Thoracic aorta endothelial cell (primary cell): ENCODE data around the gene SIRT1. TPM values are rescaled to one million over a fixed set of nuclear protein-coding genes. Genes with fewer than 3 reads are reported as not detected.

Experiments
- small RNA-seq: library from RNA; depleted of rRNA; stranded (forward); fragments of <200 nt; gene quantifications from one replicate; pipeline ENCODE3, GENCODE V24; 2012
- total RNA-seq: library from RNA; depleted of rRNA; stranded (reverse); fragments of >200 nt; gene quantifications from 2 replicates; pipeline ENCODE4 v1.2.3, GENCODE V29; 2012

The SIRT1 gene
- 18.3 and 19.0 TPM in 2 replicates for total RNA-seq

GRCh38 chr10:67884313-67884841, at the start of gene SIRT1:
TSS of gene SIRT1 (plus strand) at chr10:67884656. CDS start at chr10:67884722, 66 bp downstream.

DNA sequence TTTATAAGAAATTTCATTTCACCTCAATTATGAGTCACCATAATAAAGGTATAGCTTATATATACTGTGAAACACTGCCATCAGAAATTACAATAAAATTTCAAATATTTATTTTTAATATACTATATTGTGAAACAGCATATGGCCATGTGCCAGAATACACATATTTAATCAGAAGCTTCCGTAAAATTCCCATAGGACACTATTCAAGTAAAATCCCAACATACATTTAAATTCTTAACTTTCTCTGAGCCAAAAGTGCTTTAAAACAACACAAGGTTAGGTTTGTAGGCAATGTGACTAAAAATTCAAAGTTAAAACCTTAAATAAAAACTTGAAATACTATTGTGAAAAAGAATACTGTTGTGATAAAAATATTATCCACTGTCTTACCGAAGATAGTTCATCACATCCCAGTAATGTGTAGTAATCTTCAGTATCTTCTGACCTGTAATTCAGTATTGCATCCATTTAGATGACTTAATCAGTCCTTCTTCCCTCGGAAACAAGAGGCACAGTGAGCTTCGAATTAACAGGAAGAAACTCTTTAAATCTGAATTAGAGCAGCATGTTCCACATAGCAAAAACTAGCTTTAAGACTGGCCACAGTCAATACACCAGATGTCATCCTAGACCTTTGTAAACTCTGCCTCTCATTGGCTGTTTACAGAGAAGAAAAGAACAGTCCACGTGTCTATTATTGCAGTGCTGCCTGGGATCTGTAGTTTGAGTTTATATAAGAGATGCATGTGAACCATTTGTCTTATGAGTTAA, 46.7 kb upstream of the SIRT1 start, which contains the start of gene DNAJC12:
Gene DNAJC12 (minus strand): TSS at position 648 of the 774 bp plus-strand sequence. CDS start 177 bp downstream, at position 471.

Small RNA genes within 50 kb of the gene (small RNA-seq; reads per million reads assigned to genes)
- not detected for gene RNU6-523P

Other genes starting within 250 kb of the SIRT1 start
- not detected in 2 replicates for gene CTNNA3, start 188.5 kb upstream of the SIRT1 start, total RNA-seq
- 0.14 and 0.53 TPM in 2 replicates for gene DNAJC12, start 46.5 kb upstream of the SIRT1 start, total RNA-seq
- gene HERC4, start 190.6 kb downstream of the SIRT1 start, total RNA-seq = 105 TPM in 2 replicates
- under 0.01 and 0.13 TPM in 2 replicates for gene MYPN, start 224.8 kb downstream of the SIRT1 start, total RNA-seq